ENCODE results near the gene TMEM87B.

DNA sequence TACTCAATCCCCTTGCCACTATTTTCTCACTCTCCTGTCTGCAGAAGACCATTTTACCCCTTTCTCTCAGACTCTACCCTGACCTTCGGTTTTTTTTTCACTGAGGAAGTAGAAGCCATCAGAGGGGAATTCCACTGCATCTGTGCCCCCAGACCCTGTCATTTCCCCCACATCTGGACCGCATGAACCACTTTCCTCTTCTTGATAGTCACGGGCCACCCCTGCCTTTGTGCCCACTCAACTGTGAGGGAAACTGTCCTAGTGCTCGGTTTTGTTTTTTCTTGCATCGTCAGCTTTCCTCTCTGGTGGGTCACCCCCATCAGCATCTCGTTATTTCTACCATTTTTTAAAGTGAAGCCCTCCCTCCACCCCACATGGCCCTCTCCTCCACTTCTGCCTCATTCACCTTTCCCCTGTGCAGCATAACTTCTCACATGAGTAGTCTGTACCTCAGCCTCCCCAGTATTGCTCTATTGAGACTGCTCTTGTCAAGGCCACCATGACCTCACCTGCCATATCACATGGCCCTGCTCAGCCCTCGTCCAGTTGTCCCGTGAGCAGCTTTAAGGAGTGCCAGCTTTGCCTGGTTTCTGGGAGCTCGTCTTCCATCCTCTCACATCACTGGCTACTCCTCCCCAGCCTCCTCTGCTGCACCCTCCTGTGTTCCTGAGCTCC, 32.4 kb downstream of the TMEM87B start:
- TF ChIP-seq, protein P1, sequence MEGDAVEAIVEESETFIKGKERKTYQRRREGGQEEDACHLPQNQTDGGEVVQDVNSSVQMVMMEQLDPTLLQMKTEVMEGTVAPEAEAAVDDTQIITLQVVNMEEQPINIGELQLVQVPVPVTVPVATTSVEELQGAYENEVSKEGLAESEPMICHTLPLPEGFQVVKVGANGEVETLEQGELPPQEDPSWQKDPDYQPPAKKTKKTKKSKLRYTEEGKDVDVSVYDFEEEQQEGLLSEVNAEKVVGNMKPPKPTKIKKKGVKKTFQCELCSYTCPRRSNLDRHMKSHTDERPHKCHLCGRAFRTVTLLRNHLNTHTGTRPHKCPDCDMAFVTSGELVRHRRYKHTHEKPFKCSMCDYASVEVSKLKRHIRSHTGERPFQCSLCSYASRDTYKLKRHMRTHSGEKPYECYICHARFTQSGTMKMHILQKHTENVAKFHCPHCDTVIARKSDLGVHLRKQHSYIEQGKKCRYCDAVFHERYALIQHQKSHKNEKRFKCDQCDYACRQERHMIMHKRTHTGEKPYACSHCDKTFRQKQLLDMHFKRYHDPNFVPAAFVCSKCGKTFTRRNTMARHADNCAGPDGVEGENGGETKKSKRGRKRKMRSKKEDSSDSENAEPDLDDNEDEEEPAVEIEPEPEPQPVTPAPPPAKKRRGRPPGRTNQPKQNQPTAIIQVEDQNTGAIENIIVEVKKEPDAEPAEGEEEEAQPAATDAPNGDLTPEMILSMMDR (IDR thresholded peaks at IDR 0.05), result no peak
- TF ChIP-seq POLR2A (IDR thresholded peaks at IDR 0.05), result no peak
- no peak for TF ChIP-seq POLR2AphosphoS5 (IDR thresholded peaks at IDR 0.05)
